GM21528 (cell line): Measurements from ENCODE around the gene SYT3.
"Not testable (repeated sequence)": the region's sequence is repeated elsewhere in the genome, so short reads cannot be mapped to it uniquely, and the experiment has no call there.

ENCODE experiments used
- ATAC-seq: cut with Tn5 transposase; IDR thresholded peaks from one replicate; pipeline ENCODE4 v1.9.1; 2021; ENCODE audit warnings: mild to moderate bottlenecking, moderate library complexity; ENCODE audit not compliant: unreplicated experiment, low FRiP score

SYT3 gene

DNA sequence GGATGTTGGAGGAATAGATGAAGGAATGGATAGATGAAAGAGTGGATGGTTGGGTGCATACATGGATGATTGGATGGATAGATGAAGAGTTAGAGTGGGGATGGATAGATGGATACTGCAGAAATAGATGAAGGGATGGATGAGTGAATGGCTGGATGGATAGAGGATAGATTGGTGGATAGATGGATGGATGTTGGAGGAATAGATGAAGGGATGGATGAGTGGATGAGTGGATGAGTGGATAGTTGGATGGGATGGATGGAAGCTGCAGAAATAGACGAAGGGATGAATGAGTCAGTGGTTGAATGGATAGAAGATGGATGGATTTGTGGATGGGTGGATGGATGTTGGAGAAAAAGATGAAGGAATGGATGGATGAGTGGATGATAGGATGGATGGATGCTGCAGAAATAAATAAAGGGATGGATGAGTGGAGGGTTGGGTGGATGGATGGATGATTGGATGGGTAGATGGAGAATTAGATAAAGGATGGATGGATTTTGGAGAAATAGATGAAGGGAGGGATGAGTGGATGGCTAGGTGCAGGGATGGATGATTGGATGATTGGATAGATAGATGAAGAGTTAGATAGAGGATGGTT, 4.7 kb upstream of the SYT3 start:
- no peak for ATAC-seq

DNA sequence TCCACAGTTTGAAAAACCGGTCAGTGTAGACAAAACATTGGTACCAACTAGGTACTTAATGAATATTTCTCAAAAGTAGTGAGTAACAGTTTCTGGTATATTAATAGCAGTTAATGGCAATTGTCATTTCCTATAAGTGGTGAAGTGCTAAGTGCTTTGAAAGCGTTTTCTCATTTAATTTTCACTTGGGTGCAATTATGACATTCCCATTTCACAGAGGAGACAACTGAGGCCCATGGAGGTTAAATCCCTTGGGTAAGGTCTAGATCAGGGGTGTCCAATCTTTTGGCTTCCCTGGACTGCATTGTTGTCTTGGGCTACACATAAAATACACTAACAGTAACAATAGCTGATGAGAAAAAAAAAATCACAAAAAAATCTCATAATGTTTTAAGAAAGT, 687 bp upstream of the SYT3 start:
- ATAC-seq: no peak

DNA sequence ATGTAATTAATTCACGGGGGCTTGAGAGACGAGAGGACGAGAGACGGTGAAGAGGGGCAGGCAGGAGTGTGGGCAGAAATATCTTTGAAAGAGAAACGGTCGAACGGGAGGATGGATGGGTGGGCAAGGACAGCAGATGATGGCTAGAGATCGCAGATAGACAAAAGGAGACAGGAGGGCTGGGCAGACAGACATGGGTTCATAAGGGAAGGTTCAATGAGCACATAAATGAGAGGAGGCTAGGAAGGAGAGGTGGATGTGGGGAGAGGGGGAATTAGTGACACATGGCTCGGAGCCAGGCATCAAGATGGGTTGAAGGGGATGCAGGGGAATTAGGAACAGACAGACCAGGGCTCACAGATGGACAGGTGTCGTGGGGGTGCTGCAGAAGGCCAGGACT, 1.1 kb downstream of the SYT3 start:
- no peak for ATAC-seq

DNA sequence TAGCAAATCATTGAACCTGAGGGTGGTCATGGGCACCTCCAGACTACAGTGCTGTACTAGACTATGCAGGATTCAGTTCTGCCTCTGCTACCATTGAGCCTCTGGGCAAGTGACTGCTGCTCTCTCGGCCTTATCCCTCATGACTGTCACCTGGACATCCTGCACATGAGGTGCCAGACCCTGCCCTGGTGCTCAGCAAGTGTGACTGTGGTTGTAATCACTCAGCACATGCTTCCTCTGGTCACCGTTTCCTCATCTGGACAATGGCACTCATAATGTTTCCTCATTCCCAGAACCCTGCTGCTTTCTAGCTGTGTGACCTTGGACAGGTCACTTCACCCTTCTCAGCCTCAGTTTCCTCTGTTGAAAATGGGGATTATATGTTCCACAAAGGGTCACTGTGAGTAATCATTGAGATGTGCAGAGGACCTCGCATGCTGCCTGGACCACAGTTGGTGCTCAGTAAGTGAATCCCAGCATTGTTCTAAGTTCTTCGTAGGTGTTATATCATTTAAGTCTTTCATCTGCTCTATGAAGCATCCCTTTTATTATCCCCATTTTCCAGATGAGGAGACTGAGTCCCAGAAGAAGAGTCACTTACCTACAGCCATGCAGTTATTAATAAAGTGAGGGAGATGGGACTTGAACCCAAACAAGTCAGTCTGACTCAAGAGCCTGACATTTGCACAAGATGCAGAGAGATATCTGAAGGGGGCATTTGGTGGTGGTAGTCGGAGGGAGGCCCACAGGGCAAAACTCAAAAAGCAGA, 3.2 kb downstream of the SYT3 start:
- ATAC-seq: no peak

DNA sequence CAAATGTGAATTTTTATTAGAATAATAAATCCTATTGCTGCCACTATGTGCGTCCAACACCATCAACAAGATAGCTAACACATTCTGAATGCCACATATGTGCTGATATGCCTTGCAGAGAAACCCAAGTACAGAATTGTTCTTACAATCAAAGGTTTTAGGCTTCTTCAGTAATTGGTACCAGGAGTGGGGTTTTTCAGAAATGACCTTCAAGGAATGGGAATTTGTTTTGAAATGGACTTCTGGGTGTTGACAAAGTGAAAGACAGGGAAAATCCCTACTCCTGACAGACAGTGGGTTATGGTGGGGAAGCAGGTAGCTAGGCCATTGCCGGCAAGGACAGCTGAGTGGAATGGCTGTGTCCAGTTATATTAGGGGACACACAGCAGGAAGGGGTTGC, 5.7 kb downstream of the SYT3 start:
- ATAC-seq: no peak

DNA sequence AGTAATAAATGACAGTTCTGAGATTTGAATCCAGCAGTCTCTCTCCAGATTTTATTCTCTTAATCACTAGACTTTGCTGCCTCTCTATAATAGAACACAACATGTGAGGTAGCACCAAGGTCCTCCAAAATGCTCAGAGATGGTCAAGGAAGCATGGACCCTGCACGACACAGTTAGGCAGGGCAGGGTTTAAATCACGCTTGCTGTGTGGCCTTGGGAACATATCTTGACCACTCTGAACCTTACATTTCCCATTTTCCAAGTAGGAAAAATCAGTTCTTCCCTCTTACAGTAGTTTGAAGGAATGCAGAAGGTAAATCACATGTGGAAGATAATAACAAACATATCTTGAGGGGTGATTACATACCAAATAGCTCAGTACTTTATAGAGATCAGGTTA, 6.3 kb downstream of the SYT3 start:
- ATAC-seq: no peak

DNA sequence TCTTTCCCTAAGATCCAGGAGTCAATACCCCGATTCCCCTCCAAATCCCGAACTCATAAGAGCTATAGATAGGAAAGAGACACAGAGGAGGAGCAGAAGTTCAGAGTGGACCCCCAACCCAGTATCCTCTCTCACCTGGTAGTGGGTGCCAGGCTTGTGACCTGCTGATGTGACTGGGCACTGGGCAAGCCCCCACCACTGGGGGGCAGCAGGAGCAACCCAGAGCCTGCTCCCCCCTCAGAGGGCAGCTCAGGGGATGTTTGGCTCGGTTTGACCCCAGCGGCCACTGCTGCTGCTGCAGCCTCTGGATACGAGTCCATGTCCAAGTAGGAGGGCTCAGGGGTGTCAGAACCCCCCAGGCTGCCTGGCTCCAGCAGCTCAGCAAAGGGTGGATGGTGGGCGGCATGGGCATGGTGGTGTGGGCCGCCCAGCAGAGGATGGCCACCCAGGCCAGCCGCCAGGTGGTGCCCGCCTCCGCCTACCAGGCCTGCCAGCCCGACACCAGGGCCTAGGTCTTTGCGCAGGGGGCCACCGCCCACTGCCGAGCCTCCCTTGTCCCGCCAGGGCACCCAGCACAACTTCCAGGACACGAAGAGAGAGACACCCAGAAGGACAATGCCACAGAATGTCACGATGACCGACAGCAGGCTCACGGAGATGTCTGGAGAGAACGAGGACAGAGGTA, 7.4 kb downstream of the SYT3 start:
- no peak for ATAC-seq

DNA sequence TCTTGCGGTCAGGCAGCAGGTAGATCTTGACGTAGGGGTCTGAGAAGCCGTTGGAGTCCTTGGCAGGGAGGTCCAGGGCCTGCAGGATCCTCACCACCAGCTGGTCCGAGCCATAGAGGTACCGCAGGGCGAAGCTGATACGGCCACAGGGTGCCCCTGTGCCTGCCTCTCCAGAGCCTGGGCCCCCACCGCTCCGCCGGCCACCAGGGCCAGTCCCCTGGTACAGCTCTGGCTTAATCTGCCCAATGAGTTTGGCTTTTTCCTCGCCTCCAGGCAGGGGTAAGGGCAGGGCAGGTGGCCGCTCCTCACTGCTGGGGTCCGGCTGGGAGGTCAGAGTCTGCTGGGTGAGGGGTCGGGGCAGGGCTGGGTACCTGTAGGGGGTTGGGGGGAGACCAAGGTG, 9.9 kb downstream of the SYT3 start:
- no peak for ATAC-seq

DNA sequence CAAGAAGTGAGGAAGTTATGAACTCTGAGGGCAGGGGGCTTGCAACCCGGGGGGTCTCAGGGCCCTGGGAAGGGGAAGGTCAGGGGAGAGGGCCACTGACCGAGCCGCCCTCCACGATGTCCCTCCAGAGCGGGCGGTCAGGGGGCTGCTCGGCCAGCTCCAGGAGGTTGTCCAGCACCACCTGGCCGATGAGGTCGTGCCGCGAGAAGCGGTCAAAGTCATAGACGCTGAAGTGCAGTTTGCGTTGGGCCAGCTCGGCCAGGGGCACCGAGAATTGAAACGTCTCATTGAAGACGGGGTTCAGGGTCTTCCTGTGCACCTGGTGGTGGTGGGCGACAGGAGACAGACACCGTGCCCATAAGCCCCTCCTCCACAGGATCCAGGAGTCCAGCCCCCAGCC, 10.5 kb downstream of the SYT3 start:
- ATAC-seq: no peak

DNA sequence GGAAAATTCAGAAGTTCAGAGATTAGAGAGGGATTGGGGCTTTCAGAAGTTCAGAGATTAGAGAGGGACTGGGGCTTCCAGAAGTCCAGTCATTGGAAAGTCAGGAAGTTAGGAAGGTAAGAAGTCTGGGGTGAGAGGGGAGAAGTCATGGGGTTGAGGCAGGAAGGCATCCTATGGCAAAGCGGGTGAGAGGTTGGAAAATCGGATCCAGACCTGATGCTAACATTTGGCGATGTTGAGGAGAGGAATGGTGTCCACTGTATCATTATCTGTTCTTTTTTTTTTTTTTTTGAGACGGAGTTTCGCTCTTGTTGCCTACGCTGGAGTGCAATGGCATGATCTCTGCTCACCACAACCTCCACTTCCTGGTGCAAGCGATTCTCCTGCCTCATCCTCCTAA, 11.1 kb downstream of the SYT3 start:
- ATAC-seq: no peak

DNA sequence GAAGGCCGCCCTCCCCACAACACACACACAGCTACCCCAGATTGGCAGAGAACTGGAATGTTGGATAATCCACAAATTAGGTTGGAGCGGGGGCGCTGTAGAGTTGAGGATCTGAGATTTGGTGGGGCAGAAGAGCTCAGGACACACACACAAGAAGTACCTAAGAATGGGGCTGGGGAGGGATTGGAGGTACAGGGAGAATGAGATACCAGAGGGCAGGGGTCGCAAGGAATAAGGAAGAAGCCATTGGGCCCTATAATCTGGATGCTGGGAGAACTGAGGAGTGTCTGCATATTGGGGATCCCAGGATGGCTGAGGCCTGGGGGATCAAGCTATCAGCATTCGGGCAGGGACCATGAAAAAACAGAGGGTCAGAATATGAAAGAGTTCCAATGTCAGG, 11.5 kb downstream of the SYT3 start:
- no peak for ATAC-seq

DNA sequence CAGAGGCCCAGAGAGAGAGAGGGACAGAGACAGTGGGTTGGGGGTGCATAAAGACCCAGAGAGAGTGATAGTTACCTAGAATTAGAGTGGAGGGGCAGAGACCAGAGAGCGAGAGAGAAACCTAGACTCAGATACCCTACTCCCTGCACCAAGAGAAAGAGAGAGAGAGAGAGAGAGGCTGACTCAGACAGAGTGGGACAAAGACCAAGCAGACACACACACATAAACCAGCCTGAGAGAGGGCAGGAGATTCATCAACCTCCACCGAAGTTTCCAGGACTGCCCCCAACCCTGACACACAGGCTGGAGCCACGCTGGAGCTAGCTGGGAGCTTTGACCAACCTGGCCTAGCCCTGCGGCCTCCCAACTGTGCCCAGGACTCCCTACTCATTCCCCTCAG, 12.9 kb downstream of the SYT3 start:
- no peak for ATAC-seq

DNA sequence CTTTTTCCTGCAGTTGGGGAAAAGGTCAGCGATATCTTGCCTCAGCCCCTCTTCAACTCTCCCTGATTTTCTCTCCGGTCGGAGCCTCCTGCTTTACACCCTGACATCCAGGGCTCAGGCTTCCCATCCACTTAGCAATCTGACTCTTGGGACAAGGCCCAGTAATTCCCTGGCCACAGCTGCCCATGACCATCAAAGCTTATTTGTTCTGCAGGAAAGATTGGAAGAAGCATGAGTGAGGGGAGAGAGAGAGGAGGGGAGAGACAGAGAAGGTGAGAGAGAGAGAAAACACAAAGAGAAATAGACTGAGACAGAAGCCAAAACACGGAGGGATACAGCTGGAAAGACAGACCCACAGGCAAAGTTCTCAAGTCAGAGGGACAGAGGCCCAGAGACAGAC, 13.7 kb downstream of the SYT3 start:
- no peak for ATAC-seq

DNA sequence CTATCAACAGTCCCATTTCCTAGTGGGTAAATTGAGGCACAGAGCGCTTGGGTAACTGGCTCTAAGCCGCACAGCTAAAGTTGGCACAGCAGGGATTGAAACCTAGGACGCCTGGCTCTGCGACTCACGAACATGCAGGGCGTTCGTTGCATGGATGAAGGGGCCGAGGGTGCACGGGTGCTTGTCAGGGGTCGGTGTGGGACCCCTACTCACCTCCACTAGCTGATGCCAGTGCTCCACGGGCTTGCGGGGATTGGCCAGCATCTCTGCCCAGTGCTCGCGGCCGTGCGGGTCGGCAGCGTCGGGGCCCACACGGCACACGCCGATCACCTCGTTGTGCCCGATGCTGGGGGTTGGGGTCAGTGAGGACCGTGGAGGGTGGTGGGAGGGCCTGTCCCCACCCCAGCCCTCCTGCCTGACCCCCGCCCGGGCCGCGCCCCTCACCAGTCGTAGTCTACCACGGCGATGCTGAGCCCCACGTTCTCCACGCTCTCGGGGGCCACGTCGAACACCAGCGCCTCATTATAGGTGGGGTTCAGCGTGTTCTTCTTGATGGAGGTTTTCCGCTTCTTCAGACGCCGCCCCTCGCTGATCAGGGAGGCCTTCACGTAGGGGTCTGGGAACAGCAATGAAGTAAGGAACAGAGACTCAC, 14.6 kb downstream of the SYT3 start:
- ATAC-seq: no peak

DNA sequence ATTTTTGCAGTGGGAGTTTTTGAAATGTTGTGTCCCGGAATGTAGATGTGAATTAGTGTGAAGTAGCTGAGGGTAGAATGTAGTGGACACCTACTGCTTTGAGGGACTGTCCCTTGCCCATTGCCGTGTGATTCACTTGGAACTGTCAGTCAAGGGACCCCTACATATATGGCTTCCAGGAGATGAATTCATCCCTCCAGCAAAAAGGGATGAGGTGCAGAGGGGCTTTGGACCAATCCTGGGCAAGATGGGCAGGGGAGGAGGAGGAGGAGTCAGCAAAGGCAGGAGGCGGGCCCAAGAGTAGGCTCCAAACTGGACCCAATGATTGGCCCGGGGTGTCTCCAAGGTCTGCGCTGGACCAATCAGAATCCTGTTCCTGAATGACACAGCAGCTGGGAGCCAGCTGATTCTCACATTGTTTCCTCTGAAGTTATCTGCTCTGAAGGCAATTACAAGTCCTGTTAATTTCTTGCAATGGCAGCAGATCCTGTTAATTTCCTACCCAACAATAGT, 19.2 kb downstream of the SYT3 start:
- not testable (repeated sequence) for ATAC-seq

DNA sequence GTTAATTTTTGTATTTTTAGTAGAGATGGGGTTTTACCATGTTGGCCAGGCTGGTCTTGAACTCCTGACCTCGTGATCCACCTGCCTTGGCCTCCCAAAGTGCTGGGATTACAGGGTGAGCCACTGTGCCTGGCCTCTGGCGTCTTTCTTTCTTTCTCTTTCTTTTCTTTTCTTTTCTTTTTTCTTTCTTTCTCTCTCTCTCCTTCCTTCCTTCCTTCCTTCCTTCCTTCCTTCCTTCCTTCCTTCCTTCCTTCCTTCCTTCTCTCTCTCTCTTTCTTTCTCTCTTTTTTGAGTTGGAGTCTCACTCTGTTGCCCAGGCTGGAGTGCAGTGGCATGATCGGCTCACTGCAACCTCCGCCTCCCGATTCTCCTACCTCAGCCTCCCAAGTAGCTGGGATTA, 20.5 kb downstream of the SYT3 start:
- ATAC-seq: not testable (repeated sequence)

DNA sequence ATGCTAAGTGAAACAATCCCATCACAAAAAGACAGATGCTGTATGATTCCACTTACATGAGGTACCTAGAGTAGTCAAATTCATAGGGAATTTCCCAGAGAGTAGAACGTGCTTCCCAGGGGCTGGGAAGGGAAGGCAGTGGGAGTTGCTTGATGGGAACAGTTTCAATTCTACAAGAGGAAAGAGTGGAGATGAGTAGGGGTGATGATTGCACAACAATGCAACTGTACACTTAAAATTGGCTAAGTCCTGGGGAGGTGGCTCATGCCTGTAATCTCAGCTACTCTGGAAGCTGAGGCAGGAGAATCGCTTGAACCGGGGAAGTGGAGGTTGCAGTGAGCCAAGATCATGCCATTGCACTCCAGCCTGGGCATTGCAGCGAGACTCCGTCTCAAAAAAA, 21.3 kb downstream of the SYT3 start:
- ATAC-seq: not testable (repeated sequence)

DNA sequence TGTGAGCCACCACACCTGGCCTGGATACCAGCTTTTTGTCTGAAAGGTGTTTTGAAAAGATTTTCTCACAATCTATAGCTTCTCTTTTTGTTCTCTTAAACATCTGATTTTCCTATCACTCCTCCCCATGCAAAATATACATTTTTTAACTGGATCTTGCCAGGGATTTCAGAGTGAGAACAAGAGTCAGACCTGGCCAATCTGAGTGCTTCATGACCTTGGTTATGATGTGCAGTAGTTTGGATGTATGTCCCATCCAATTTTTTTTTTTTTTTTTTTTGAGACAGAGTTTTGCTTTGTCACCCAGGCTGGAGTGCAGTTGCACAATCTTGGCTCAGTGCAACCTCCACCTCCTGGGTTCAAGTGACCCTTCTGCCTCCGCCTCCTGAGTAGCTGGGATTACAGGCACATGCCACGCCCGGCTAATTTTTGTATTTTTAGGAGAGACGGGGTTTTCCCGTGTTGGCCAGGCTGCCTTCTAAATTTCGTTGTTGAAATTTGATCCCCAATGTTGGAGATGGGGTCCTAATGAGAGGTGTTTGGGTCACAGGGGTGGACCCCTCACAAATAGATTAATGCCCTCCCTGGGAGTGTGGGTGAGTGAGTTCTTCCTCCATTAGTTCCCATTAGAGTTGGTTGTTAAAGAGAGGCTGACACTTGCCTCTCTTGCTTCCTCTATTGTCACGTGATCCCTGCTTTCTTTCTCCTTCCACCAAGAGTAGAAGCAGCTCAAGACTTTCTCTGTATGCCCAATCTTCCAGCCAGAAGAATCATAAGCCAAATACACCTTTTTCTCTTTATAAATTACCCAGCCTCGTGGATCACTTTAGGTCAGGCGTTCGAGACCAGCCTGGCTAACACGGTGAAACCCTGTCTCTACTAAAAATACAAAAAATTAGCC, 26.9 kb downstream of the SYT3 start:
- not testable (repeated sequence) for ATAC-seq

DNA sequence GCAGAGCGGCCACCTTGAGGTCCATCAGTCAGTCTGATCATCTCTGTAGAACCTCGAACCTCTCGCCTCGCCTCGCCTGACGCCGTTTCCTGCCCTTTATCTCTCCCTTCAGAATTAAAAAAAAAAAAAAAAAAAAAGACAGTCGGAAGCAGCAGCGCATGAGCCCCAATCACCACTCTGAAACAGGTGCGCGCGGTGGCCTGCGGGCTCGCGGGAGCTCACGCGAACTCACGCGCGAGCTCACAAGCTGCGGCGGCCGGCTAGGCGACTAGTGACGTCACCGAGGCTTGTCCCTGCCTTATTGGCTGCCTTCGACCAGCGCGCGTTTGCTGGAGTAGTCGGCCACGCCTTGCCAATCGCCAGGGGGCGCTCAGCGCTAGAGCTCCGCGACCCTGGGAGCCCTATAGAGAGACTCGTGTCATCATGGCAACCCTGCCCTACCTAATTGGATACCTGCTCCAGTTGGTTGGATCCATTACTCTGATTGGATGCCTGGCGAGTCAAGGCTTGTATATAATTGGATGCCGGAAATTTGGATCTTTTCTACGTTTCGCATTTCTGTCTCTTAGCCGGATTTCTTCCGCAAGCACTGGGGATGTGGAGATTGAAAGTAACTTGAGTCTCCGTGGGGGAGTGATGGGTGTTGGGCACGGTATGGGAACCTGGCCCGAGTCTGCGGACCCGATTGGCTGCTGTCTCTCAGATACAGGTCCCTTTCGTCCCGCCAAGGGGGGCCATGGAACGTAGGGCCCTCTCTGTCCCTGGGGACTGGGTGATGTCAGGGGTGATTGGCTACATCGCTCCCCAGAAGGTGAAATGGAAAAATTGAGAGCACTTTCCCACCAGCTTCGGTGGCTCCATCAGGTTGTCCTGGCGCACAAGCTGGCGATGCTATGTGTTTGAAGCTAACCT, 31.6 kb downstream of the SYT3 start:
- no peak for ATAC-seq
